Pulmonary artery endothelial cell (primary cell): ENCODE results near the gene GAS7. TPM values are rescaled to one million over a fixed set of nuclear protein-coding genes. Genes with fewer than 3 reads are reported as not detected.
"Not testable (repeated sequence)": the region's sequence is repeated elsewhere in the genome, so short reads cannot be mapped to it uniquely, and the experiment has no call there.

ENCODE experiments used
- DNase-seq: peaks from one replicate; pipeline ENCODE4 v3.0.0-alpha.2; 2011; ENCODE audit warnings: low read depth, low spot score
- total RNA-seq: library from RNA; depleted of rRNA; stranded (reverse); fragments of >200 nt; gene quantifications from 2 replicates; pipeline ENCODE4 v1.2.3, GENCODE V29; 2014

GAS7 gene
- total RNA-seq, 1 donor from 2014 or later: not detected

DNA sequence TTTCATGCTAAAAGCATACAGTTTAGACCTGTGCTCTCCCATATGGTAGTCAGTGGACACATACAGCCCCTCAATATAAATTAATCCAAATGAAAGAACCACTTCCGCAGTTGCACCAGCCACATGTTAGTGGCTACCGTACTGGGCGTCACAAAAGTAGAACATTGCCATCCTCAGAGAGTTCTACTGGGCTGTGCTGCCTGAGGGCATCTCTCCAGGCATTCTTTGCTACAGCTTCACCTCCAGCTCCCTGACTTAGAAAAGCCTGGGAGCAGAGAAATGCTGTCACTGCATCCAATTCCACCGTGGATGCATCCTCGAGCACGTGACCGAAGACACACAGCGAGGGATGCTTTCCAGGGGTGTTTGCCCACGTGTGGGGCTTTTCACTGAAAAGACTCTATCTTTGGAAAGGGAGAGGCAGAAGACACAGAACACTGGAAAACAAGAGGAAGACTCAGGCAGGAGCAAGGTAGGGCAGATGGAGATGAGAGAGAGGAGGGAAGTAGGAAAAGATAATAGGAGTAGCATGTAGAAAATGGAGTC lies 86.4 kb downstream of the GAS7 start:
- no peak for DNase-seq

DNA sequence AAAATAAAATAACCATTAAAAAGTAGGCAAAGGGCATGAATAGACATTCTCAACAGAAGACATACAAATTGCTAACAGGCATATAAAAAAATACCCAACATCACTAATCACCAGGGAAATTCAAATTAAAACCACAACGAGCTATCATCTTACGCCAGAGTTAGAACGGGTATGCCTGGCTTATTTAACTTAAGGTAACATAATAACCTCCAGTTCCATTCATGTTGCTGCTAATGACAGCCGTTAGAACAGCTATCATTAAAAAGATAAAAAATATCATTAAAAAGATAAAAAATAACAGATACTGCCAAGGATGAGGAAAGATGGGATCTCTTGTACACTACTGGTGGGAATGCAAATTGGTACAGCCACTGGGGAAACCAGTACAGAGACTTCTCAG lies 89.3 kb downstream of the GAS7 start:
- no peak for DNase-seq

DNA sequence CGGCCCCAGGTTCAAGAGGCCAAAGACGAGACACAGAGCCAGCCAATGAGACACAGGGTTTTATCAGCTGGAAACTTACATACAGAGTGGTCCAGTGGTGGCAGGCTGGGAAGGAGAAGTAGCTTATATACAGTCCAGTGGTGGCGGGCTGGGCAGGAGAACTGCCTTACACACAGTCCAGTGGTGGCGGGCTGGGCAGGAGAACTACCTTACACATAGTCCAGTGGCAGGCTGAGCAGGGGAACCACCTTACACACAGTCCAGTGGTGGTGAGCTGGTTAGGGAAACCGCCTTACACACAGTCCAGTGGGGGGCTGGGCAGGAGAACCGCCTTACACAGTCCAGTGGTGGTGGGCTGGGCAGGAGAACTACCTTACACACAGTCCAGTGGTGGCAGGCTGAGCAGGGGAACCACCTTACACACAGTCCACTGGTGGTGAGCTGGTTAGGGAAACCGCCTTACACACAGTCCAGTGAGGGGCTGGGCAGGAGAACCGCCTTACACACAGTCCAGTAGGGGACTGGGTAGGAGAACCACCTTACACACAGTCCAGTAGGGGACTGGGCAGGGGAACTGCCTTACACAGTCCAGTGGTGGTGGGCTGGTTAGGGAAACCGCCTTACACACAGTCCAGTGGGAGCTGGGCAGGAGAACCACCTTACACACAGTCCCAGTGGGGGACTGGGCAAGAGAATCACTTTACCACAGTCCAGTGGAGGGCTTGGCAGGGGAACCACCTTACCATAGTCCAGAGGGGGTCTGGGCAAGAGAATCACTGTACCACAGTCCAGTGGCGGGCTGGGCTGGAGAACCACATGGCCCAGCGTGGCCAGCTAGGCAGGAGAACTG lies 90.9 kb downstream of the GAS7 start:
- no peak for DNase-seq

DNA sequence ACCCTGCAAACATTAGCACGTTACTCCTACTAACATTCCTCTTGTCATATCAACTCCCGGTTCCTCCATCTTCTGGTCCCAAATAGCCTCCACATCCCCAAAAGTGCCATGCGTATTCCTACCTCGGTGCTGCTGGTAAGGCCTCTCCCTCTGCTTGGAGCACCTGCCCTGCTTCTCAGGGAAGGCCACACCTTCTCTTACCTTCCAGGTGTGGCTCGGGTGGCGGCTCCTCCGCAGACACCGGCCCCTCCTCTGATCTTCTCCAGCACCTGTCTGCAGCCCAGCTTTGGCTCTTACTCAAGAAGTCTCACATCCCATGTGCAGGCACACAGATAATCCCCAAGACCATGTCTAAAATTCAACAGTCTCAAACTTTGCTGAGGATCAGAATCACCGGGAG lies 92.3 kb downstream of the GAS7 start:
- DNase-seq: no peak

DNA sequence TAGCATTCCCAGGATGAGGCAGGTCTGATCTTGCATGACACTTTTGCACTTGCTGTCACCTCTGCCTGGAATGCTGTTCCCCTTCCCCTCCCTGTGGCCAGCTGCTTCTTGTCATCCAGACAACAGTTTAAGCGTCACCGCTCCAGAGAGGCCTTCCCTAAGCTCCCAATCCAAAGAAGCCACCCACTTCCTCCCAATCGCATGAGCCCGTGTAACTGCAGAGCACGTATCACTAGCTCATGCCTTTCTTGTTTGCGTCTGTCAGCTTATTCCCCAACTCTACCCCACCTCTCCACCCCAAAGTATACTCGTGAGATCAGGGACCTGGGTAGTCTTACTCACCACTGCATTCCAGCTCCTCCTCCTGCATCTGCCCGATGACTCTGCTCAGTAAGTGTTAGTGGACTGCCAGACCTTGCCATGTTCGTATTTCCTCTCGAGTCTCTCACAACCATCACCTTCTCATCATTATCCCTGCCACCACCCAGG lies 92.8 kb downstream of the GAS7 start:
- DNase-seq: no peak

DNA sequence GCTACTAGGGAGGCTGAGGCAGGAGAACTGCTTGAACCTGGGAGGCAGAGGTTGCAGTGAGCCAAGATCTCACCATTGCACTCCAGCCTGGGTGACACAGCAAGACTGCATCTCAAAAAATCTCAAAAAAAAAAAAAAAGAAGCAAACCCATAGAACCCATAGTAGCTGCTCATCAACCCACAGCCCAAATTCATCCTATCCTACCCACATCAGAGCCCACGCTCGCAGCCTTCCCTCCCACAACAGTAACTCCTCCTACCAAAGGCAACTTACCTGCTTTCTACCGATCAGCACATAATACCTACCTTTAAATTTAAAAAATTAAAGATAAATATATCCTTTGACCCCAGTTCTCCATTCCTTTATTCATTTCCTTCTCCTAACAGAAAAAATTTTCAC lies 94.7 kb downstream of the GAS7 start:
- no peak for DNase-seq

DNA sequence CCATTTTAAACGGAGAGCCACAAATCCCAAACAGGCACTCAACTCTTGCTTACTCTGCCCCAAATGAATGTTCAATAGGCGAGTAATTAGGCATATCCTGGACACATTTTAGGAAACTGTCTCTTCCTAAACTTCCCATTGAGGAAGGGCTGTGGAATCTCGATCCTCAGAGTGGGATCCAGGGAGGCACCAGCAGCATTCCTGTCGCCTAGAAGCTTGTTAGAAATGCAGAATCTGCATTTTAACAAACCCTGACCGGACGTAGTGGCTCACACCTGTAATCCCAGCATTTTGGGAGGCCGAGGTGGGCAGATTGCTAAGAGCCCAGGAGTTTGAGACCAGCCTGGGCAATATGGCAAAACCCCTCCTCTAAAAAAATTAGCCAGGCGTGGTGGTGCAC lies 95.6 kb downstream of the GAS7 start:
- DNase-seq: no peak

DNA sequence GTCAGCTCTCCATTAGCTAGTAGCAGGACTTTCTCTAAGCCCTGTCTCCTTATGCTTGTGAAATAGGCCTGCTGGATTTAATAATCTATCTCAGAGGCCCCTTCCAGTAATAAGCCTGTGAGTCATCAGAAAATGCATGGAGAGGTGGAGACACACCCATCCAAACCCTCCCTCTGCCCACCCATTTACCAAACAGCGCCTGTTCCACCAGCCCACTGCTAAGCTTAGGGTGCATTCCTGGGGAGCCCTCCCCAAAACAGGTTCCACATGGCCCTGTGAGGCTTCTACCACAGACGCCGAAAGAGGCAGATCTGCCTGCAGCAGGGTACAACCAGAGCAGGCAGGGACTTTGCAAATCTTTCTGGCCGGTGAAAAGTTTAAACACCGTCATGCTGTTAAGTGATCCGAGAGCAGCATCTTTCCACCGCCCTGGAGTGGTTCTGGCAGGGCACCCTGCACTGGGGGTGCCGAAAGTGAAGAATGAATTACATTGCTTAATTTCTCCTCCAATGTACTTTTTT lies 99.3 kb downstream of the GAS7 start:
- DNase-seq: no peak

DNA sequence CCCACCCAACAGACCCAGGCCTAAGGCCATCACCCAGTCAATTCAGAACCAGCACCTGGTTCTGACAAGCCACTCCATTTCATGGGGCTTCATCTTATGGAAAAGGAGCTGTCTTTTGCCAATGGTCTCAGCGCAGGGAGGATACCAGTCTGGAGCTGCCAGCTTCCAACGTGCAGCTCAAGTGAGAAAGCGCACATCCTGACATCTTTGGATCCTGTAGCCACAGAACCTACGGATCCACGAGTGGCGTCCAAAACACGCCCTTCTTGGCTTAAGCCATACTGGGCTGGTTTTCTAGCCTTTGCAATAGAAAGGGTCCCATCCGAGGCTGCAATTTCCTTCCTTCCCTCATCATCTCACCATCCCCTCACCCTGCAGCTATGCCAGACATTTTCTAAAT lies 101.8 kb downstream of the GAS7 start:
- DNase-seq: no peak

DNA sequence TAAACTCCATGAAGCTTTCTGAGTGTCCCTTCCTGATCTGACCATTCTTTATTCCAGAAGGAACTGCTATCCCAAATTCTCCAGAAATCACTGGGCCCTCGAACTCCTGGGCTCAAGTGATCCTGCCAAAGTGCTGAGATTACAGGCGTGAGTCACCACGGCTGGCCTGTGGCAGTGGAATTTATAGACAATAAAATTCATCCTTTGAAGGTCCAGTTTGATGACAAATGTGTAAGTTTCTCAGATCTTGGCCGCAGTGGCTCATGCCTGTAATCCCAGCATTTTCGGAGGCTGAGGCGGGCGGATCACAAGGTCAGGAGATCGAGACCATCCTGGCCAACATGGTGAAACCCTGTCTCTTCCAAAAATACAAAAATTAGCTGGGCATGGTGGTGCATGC lies 103.1 kb downstream of the GAS7 start:
- not testable (repeated sequence) for DNase-seq

DNA sequence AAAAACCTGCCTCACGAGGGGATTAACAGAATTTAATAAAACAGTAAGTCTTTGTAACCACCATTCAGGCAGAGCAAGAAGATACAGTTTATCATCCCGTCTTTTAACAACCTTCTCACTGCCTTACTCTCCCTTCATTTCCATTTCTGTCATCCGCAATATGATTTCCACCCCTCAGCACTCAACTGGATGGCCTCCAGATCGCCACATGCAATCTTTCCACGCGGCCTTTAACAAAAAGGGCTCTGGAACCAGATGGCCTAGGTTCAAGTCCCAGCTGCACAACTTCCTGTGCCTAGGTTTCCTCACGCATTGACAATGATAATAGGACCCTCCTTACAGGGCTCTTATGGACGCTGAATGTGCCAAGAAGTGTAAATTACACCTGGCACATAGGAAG lies 103.6 kb downstream of the GAS7 start:
- DNase-seq: no peak

DNA sequence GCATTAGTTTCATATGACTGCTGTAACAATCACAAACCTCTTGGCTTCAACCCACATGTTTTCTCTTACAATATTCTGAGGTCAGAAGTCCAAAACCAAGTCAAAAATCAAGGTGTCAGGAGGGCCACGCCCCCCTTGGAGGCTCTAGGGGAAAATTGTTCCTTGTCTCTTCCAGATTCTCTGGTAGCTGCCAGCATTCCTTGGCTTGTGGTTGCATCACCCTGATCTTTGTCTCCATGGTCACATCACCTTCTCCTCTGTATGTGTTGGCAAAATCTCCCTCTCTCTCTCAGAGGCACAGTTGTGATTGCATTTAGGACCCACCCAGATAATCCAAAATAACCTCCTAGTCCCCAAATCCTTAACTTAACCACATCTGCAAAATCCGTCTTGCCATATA lies 105.8 kb downstream of the GAS7 start:
- DNase-seq: no peak

DNA sequence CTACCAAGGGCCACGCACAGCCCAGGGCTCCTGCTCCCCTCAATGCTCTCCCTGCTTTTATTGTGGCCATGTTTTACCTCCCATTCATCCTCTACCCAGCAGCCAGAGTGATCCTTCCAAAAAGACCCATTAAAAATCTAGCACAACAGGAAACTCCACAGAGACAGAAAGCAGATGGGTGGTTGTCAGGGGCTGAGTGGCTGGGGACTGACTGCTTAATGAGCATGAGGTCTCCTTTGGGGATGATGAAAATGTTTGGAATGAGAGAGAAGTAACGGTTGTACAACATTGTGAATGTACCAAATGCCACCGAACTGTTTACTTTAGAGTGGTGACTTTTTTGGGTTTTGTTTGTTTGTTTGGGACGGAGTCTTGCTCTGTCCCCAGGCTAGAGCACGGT lies 107.4 kb downstream of the GAS7 start:
- DNase-seq: no peak

DNA sequence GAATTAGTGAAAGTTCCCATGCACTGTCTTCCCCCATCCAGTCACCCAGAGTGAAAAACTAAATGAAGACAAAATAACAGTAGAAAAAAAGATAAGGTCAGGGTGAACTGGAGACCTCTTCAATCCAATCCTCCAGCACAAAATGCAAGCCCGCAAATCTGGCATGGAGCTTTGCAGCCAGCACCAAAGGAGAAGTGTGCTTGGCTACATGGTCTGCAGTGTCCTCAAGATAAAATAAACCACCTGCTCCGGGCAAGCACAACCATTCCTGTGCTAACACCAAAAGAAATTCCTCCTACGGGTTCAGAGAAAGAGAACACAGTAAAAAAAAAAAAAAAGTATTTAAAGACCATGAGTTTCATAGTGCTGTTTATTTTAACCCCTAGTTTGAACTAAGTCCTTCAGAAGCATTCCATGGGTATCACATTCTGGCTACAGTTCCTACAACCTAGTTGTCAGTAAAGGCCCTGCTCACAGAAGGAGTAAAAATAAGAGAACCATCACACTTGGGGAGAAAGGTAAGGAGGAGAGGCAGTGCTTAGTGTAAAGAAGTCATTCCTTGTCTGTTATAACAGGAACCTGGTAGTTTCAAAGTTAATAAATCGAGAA lies 109.1 kb downstream of the GAS7 start:
- DNase-seq: no peak

DNA sequence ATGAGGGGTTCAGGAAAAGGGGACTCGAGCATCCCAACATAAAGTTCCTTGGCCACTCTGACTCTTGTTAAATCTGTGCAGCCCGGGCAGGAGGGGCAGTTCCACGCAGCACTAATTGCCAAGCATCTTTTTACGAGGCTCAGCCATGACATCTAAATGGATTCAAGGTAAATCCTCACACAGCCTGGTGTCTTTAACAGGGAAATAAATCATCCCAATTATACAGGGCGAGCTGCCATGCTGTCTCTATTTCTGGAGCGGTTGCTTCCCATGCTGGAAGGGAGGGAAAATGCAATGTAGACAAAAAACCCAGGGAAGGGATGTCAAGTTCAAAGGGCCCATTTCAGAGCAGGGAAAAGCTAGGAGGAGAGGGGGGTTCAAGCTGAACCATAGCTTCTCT lies 110.0 kb downstream of the GAS7 start:
- DNase-seq: no peak

DNA sequence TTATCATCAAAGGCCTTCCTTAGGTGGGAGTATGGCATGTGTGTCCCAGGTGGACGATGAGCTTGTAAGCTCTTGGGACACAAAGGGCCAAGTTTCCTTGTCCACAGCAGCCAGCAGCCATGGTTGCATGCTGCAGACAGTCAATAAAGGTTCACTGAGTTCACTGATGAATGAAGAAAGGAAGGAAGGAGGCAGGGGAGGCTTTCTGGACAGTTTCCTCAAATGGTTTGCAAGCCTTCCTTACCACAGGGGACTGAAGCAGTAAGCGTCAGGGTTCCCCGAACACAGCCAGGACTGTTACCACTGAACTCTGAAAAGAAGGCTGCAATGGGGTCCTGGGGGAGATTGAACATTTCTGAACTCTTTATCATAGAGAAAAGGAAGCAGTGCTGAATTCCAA lies 111.1 kb downstream of the GAS7 start:
- no peak for DNase-seq

DNA sequence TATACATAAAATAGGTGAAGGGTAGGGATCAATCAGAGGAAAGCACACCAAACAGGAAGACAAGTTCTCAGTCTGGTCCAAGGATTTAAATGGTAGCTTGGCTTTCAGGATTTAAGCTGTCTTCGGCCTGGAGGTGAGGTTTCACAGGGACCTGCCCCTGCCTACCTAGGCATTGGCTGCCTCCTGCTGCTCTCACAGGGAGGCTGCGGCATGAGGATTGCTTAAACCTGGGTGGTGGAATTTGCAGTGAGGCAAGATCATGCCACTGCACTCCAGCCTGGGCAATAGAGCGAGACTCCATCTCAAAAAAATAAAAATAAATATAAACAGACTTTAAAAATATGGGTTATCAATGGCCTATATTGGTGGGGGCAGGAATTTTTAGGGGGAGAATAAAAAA lies 114.5 kb downstream of the GAS7 start:
- no peak for DNase-seq

DNA sequence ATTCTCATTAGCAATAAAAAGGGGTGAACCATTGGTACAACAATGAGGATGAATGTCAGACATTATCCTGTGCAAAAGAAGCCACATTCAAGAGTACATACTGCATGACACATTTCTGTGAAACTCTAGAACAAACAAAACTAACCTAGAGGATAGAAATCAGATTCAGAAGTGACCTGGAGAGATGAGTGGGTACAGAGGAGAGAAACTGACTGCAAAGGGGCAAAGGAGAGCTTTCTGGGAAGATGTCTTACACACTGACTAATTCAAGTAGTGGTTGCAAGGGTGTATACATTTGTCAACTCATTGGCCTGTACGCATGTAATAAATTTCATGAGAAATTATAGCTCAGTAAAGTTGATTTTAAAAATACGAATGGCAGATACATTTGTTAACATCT lies 115.6 kb downstream of the GAS7 start:
- DNase-seq: no peak

DNA sequence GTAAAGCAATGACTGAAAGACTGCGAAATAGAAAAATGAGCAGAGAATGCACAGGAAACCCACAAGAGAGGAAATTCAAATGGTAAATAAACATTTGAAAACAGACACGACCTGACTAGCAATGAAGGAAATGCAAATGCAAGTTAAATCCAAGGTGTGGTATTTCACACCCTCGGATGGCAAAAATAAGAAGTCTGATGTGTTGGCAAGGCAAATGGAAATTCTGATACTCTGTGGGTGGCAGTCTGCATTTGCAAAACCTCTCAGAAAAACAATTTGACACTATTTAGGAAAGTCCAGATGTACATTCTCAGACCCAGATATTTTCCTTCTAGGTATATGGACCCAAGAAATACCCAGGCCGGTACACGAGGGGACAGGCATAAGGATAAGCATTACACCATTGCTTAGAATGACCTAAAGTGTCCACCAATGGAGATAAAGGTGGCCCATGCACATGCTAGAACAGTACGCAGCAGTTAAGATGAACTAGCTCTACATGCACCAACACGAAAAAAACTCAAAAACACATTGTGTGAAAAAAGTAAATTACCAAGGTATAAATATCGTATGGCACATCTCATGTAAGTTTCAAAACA lies 116.7 kb downstream of the GAS7 start:
- no peak for DNase-seq

DNA sequence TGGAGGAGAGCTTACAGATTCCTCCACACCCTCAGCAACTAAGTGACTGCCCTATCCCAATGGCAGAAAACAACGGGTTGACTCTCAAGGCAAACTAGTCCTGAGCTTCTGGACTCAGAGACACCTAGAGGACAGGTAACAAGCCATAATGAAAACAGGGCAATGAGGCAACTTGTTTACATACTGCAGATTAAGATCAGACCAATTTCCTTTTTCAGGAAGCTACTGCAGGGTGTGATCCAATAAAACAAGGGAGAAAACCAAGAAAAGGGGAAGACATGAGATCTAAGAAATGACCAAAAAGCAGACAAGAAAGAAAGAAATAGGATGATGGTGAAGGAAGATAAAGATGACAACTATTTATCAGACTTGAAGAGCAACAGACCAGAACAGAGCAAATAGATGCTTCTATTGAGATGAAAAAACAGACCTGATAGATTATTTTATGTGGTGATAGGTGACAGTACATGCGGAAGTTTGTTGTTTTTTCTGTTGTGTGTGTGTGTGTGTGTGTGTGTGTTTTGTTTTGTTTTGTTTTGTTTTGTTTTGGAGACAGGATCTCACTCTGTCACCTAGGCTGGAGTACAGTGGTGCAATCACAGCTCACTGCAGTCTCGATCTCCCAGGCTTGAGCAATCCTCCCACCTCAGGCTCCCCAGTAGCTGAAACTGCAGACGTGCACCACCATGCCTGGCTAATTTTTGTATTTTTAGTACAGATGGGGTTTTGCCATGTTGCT lies 120.7 kb downstream of the GAS7 start:
- no peak for DNase-seq

DNA sequence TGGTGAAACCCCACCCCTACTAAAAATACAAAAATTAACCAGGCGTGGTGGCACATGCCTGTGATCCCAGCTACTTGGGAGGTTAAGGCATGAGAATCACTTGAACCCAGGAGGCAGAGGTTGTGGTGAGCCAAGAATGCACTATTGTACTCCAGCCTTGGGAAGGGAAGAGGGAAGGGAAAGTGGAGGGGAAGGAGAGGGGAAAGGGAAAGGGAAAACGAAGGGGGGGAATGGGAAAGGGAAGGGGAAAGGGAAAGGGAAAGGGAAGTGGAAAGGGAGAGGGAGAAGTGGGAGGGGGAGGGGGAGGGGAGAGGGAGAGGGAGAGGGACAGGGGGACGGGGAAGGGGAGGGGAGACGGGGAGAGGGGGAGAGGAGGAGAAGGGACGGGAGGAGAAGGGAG lies 122.5 kb downstream of the GAS7 start:
- DNase-seq: no peak
